Uterus (tissue), 4 donors: ENCODE data around the gene DNAH12. TPM values are rescaled to one million over a fixed set of nuclear protein-coding genes. Genes with fewer than 3 reads are reported as not detected.

ENCODE experiments used
- DNase-seq, 2 donors: peaks; one replicate each; pipeline ENCODE4 v3.0.0-alpha.2; 2019 to 2020
- H3K27ac ChIP-seq, 2 donors: fragments of 200-600 bp; sonication (generic); 1 replicate in 1 of 2; 2 replicates in 1 of 2; pipeline ENCODE4 v1.5.1; 2016 to 2018
- H3K27me3 ChIP-seq, 2 donors: fragments of 200-600 bp; sonication (generic); one replicate each; pipeline ENCODE4 v1.5.1; 2018 to 2019; ENCODE audit warnings: control low read depth in 1 of 2
- H3K36me3 ChIP-seq, 2 donors: fragments of 200-600 bp; sonication (generic); one replicate each; pipeline ENCODE4 v1.5.1; 2019; ENCODE audit warnings: control low read depth in 1 of 2
- H3K4me1 ChIP-seq, 2 donors: fragments of 200-600 bp; sonication (generic); one replicate each; pipeline ENCODE4 v1.5.1; 2018 to 2019; ENCODE audit warnings: control low read depth in 1 of 2
- H3K4me3 ChIP-seq, 2 donors: fragments of 200-600 bp; sonication (generic); 1 replicate in 1 of 2; 2 replicates in 1 of 2; pipeline ENCODE4 v1.5.1; 2018 to 2019; ENCODE audit warnings: mild to moderate bottlenecking in 1 of 2
- H3K9me3 ChIP-seq, 2 donors: fragments of 200-600 bp; sonication (generic); one replicate each; pipeline ENCODE4 v1.5.1; 2019; ENCODE audit warnings: control low read depth in 1 of 2
- CTCF ChIP-seq, 4 experiments: fragments of 200-600 bp in 2 of 4; fragments of 450-650 bp in 2 of 4; sonication (generic) in 2 of 4; IDR thresholded peaks; one replicate each; pipeline ENCODE4 v1.5.1; 2016 to 2019; ENCODE audit warnings: antibody characterized with exemption in 4 of 4, mild to moderate bottlenecking in 2 of 4, moderate library complexity in 1 of 4
- POLR2A ChIP-seq, 2 donors: fragments of 450-650 bp; IDR thresholded peaks; one replicate each; pipeline ENCODE4 v1.6.1; 2016; ENCODE audit warnings: antibody characterized with exemption in 2 of 2, mild to moderate bottlenecking in 1 of 2, moderate library complexity in 1 of 2
- intact Hi-C: fragments of 100-400 bp; cut with DNase I; formaldehyde crosslinking; loops from one replicate; pipeline ENCODE4 v1.15.1; 2023; ENCODE audit warnings: low total_unique reads
- total RNA-seq, 4 donors: library from RNA; depleted of rRNA in 3 of 4; stranded (reverse); fragments of >200 nt in 3 of 4; gene quantifications; one replicate each; pipeline versions ENCODE4 v1.1.0 to v1.2.4, GENCODE V29; 2014 to 2023
- donor health status: DM: yes; HTN: yes; CAD: no.

DNAH12 gene
- total RNA-seq, 4 donors from 2014 or later, result 0.30 to 4.4 (median 0.77) TPM; not detected in 1

GRCh38 chr3:57421336-57421735, 122.8 kb downstream of the DNAH12 start:
- Histone ChIP-seq H3K4me1 (no peaks in the 10 kb centered on the region), H3K4me3 (no peak overlapping the region), H3K36me3 (no peaks in the 10 kb centered on the region), H3K27me3 (peaks cover 0 to 9% of the 10 kb centered on the region in 2 donors), H3K9me3 (no peaks in the 10 kb centered on the region), H3K27ac (no peak overlapping the region)
- intact Hi-C loops, result no loop called here
- no peak for DNase-seq
- no peak for TF ChIP-seq POLR2A (IDR thresholded peaks at IDR 0.05)
- TF ChIP-seq CTCF (IDR thresholded peaks at IDR 0.05), result no peak

GRCh38 chr3:57420001-57420400, 124.1 kb downstream of the DNAH12 start:
- DNase-seq, result no peak
- H3K27ac ChIP-seq, result no peak overlapping the region
- H3K9me3 ChIP-seq, result no peaks in the 10 kb centered on the region
- intact Hi-C loops, result no loop called here
- no peaks in the 10 kb centered on the region for H3K36me3 ChIP-seq
- H3K4me3 ChIP-seq, result no peak overlapping the region
- no peaks in the 10 kb centered on the region for H3K4me1 ChIP-seq
- no peak for TF ChIP-seq CTCF (IDR thresholded peaks at IDR 0.05)
- H3K27me3 ChIP-seq, result peaks cover 0 to 9% of the 10 kb centered on the region in 2 donors

- intact Hi-C loops, result no loop called here
- H3K9me3 ChIP-seq, result no peaks in the 10 kb centered on the region
- DNase-seq, result no peak
These were observed 132.4 kb downstream of the DNAH12 start for GRCh38 chr3:57411715-57412114.

GRCh38 chr3:57409471-57409870, 134.7 kb downstream of the DNAH12 start:
- H3K27me3 ChIP-seq, result no peaks in the 10 kb centered on the region
- no peak overlapping the region for H3K27ac ChIP-seq
- DNase-seq, result no peak
- no peaks in the 10 kb centered on the region for H3K9me3 ChIP-seq
- no peaks in the 10 kb centered on the region for H3K36me3 ChIP-seq
- intact Hi-C loops, result no loop called here
- H3K4me1 ChIP-seq, result no peaks in the 10 kb centered on the region
- no peak overlapping the region for H3K4me3 ChIP-seq
- TF ChIP-seq POLR2A (IDR thresholded peaks at IDR 0.05), result no peak
- TF ChIP-seq CTCF (IDR thresholded peaks at IDR 0.05), result no peak

More at GRCh38 chr3:57411715-57412114, 132.4 kb downstream of the DNAH12 start:
- Histone ChIP-seq H3K4me1 (no peaks in the 10 kb centered on the region), H3K4me3 (no peak overlapping the region), H3K27ac (no peak overlapping the region), H3K27me3 (no peaks in the 10 kb centered on the region), H3K36me3 (no peaks in the 10 kb centered on the region)
- TF ChIP-seq CTCF (IDR thresholded peaks at IDR 0.05), result no peak

- TF ChIP-seq POLR2A (IDR thresholded peaks at IDR 0.05) (no peak), CTCF (IDR thresholded peaks at IDR 0.05) (no peak)
- intact Hi-C loops, result no loop called here
- H3K27ac ChIP-seq, result no peak overlapping the region
These were observed 141.5 kb downstream of the DNAH12 start for GRCh38 chr3:57402675-57403074.

More at GRCh38 chr3:57402675-57403074, 141.5 kb downstream of the DNAH12 start:
- H3K4me1 ChIP-seq, result no peaks in the 10 kb centered on the region
- H3K36me3 ChIP-seq, result no peaks in the 10 kb centered on the region
- H3K27me3 ChIP-seq, result no peaks in the 10 kb centered on the region
- no peak for DNase-seq
- no peaks in the 10 kb centered on the region for H3K9me3 ChIP-seq
- H3K4me3 ChIP-seq, result no peak overlapping the region
